ENCODE data around the gene SPPL2B.

GRCh38 chr19:2341982-2342381 lies 13.5 kb downstream of the SPPL2B start:
- TF ChIP-seq EZH2 (IDR thresholded peaks at IDR 0.05; ENCODE audit: low read depth, unreplicated experiment) = no peak
- TF ChIP-seq CTCF (conservative IDR thresholded peaks at IDR 0.05; ENCODE audit: low read depth in 2 of 2) = no peak
- TF ChIP-seq ZNF114 (CRISPR knock-in tag; IDR thresholded peaks at IDR 0.05) = no peak
